WTC11 (cell line): Measurements from ENCODE around the gene SMARCD2. TPM values are rescaled to one million over a fixed set of nuclear protein-coding genes. Genes with fewer than 3 reads are reported as not detected.

Experiments used
- ATAC-seq: fragments of 200-7000 bp; cut with Tn5 transposase; 2 replicates; pipeline ENCODE4 v1.10.0; 2021; ENCODE audit warnings: mild to moderate bottlenecking, moderate library complexity
- CTCF ChIA-PET: fragments of 300-600 bp; sonication (Branson Sonifier 250); formaldehyde crosslinking; loops from one replicate; lab custom pipeline; 2021; ENCODE audit warnings: antibody characterized with exemption; lab: Charles Lee
- POLR2A ChIA-PET: fragments of 350-600 bp; sonication (Branson Sonifier 250); formaldehyde crosslinking; loops from one replicate; lab custom pipeline; 2021; ENCODE audit warnings: antibody characterized with exemption; lab: Charles Lee
- DNase-seq: peaks from one replicate; pipeline ENCODE4 v3.0.0; 2021; ENCODE audit warnings: low spot score
- H3K27ac Mint-ChIP-seq: 2 replicates; pipeline ENCODE4 v1.8.0; 2021; ENCODE audit warnings: mixed read lengths
- H3K27me3 Mint-ChIP-seq: 2 replicates; pipeline ENCODE4 v1.8.0; 2021; ENCODE audit warnings: low read depth, mild to moderate bottlenecking, moderate library complexity, mixed read lengths
- H3K36me3 Mint-ChIP-seq: 2 replicates; pipeline ENCODE4 v1.8.0; 2021; ENCODE audit warnings: mixed read lengths
- H3K4me1 Mint-ChIP-seq: 2 replicates; pipeline ENCODE4 v1.8.0; 2022; ENCODE audit warnings: mixed read lengths
- H3K4me3 Mint-ChIP-seq: 2 replicates; pipeline ENCODE4 v1.8.0; 2021; ENCODE audit warnings: mild to moderate bottlenecking, moderate library complexity, mixed read lengths
- H3K9me3 Mint-ChIP-seq: 2 replicates; pipeline ENCODE4 v1.8.0; 2021; ENCODE audit warnings: mixed read lengths
- E2F4 ChIP-seq: sonication (generic); formaldehyde crosslinking; IDR thresholded peaks from 2 replicates; pipeline ENCODE4 v1.8.1; 2022; ENCODE audit warnings: low read depth, mild to moderate bottlenecking, moderate library complexity, missing genetic modification reagents, borderline replicate concordance
- EMX1 ChIP-seq: fragments of 250-450 bp; sonication (Bioruptor Pico); IDR thresholded peaks from 2 replicates; pipeline ENCODE4 v1.8.0; 2021; ENCODE audit warnings: mild to moderate bottlenecking
- ESRRA ChIP-seq: sonication (generic); formaldehyde crosslinking; IDR thresholded peaks from 2 replicates; pipeline ENCODE4 v1.8.1; 2022; ENCODE audit warnings: mild to moderate bottlenecking, missing genetic modification reagents, borderline replicate concordance
- HMGA2 ChIP-seq: fragments of 250-450 bp; sonication (Bioruptor Pico); IDR thresholded peaks from 2 replicates; pipeline ENCODE4 v1.4.0; 2021; ENCODE audit warnings: mild to moderate bottlenecking, moderate library complexity
- JAZF1 ChIP-seq: fragments of 250-450 bp; sonication (Bioruptor Pico); IDR thresholded peaks from 2 replicates; pipeline ENCODE4 v1.9.0; 2021; ENCODE audit warnings: moderate library complexity, mild to moderate bottlenecking, inconsistent platforms
- NFE2L1 ChIP-seq: sonication (generic); formaldehyde crosslinking; IDR thresholded peaks from 2 replicates; pipeline ENCODE4 v1.8.1; 2023; ENCODE audit warnings: missing genetic modification reagents
- RELA ChIP-seq: sonication (generic); formaldehyde crosslinking; IDR thresholded peaks from 2 replicates; pipeline ENCODE4 v1.8.1; 2022; ENCODE audit warnings: missing genetic modification reagents, mild to moderate bottlenecking, borderline replicate concordance
- ZNF121 ChIP-seq: sonication (generic); formaldehyde crosslinking; IDR thresholded peaks from 2 replicates; pipeline ENCODE4 v1.8.0; 2023; ENCODE audit warnings: missing genetic modification reagents
- ZNF219 ChIP-seq: sonication (generic); formaldehyde crosslinking; IDR thresholded peaks from 2 replicates; pipeline ENCODE4 v1.8.0; 2023; ENCODE audit warnings: missing genetic modification reagents, mild to moderate bottlenecking, borderline replicate concordance
- ZNF512 ChIP-seq: sonication (generic); formaldehyde crosslinking; IDR thresholded peaks from 2 replicates; pipeline ENCODE4 v1.8.1; 2022; ENCODE audit warnings: missing genetic modification reagents, borderline replicate concordance
- ZNF532 ChIP-seq: fragments of 250-450 bp; sonication (Bioruptor Pico); IDR thresholded peaks from 2 replicates; pipeline ENCODE4 v1.9.0; 2021; ENCODE audit warnings: mild to moderate bottlenecking, borderline replicate concordance
- total RNA-seq: library from RNA; stranded (reverse); gene quantifications from 3 replicates; pipeline ENCODE4 v1.2.3, GENCODE V29; 2021
- TF ChIP-seq, protein P1 (sequence below): sonication (generic); formaldehyde crosslinking; IDR thresholded peaks from 2 replicates; pipeline ENCODE4 v1.8.0; 2022; ENCODE audit warnings: mild to moderate bottlenecking, missing genetic modification reagents
- TF ChIP-seq, protein P2 (sequence below): sonication (generic); formaldehyde crosslinking; IDR thresholded peaks from 2 replicates; pipeline ENCODE4 v1.8.1; 2023; ENCODE audit warnings: mild to moderate bottlenecking, missing genetic modification reagents
- TF ChIP-seq, protein P3 (sequence below): sonication (generic); formaldehyde crosslinking; IDR thresholded peaks from 2 replicates; pipeline ENCODE4 v1.8.1; 2022; ENCODE audit warnings: low read depth, missing genetic modification reagents, borderline replicate concordance

The SMARCD2 gene
- total RNA-seq, 1 experiment from 2014 or later = 106 TPM

- no peak for TF ChIP-seq ZNF219 (CRISPR knock-in tag)
- TF ChIP-seq, all 79 proteins: peak for 0
Observed at GRCh38 chr17:63816669-63817068, 25.8 kb downstream of the SMARCD2 start (continued).

GRCh38 chr17:63816123-63816522 is 26.4 kb downstream of the SMARCD2 start:
- DNase-seq = no peak
- Mint-ChIP-seq H3K36me3 (peaks cover 99% of the 10 kb centered on the region), H3K4me3 (no peak overlapping the region), H3K27me3 (no peaks in the 10 kb centered on the region), H3K27ac (no peak overlapping the region), H3K9me3 (no peaks in the 10 kb centered on the region), H3K4me1 (no peaks in the 10 kb centered on the region)
- no peak for TF ChIP-seq NFE2L1
- no peak for TF ChIP-seq ZNF532 (CRISPR knock-in tag)
- TF ChIP-seq E2F4 (CRISPR knock-in tag) = no peak
- no peak for TF ChIP-seq JAZF1
- no peak for TF ChIP-seq EMX1 (CRISPR knock-in tag)
- no peak for TF ChIP-seq ZNF512
- TF ChIP-seq ZNF121 (CRISPR knock-in tag) = no peak
- no peak for TF ChIP-seq HMGA2 (CRISPR knock-in tag)
- no peak for TF ChIP-seq RELA
- TF ChIP-seq, protein P1, sequence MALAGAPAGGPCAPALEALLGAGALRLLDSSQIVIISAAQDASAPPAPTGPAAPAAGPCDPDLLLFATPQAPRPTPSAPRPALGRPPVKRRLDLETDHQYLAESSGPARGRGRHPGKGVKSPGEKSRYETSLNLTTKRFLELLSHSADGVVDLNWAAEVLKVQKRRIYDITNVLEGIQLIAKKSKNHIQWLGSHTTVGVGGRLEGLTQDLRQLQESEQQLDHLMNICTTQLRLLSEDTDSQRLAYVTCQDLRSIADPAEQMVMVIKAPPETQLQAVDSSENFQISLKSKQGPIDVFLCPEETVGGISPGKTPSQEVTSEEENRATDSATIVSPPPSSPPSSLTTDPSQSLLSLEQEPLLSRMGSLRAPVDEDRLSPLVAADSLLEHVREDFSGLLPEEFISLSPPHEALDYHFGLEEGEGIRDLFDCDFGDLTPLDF (CRISPR knock-in tag) = no peak
- TF ChIP-seq, protein P2, sequence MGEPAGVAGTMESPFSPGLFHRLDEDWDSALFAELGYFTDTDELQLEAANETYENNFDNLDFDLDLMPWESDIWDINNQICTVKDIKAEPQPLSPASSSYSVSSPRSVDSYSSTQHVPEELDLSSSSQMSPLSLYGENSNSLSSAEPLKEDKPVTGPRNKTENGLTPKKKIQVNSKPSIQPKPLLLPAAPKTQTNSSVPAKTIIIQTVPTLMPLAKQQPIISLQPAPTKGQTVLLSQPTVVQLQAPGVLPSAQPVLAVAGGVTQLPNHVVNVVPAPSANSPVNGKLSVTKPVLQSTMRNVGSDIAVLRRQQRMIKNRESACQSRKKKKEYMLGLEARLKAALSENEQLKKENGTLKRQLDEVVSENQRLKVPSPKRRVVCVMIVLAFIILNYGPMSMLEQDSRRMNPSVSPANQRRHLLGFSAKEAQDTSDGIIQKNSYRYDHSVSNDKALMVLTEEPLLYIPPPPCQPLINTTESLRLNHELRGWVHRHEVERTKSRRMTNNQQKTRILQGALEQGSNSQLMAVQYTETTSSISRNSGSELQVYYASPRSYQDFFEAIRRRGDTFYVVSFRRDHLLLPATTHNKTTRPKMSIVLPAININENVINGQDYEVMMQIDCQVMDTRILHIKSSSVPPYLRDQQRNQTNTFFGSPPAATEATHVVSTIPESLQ (CRISPR knock-in tag) = no peak
- no peak for TF ChIP-seq ESRRA (CRISPR knock-in tag)
- TF ChIP-seq, protein P3, sequence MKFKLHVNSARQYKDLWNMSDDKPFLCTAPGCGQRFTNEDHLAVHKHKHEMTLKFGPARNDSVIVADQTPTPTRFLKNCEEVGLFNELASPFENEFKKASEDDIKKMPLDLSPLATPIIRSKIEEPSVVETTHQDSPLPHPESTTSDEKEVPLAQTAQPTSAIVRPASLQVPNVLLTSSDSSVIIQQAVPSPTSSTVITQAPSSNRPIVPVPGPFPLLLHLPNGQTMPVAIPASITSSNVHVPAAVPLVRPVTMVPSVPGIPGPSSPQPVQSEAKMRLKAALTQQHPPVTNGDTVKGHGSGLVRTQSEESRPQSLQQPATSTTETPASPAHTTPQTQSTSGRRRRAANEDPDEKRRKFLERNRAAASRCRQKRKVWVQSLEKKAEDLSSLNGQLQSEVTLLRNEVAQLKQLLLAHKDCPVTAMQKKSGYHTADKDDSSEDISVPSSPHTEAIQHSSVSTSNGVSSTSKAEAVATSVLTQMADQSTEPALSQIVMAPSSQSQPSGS (CRISPR knock-in tag) = no peak
- POLR2A ChIA-PET = no interaction called here
- CTCF ChIA-PET = no interaction called here
- ATAC-seq = no peak
